ENCODE measurements around the gene RHOT2.

The RHOT2 gene

DNA sequence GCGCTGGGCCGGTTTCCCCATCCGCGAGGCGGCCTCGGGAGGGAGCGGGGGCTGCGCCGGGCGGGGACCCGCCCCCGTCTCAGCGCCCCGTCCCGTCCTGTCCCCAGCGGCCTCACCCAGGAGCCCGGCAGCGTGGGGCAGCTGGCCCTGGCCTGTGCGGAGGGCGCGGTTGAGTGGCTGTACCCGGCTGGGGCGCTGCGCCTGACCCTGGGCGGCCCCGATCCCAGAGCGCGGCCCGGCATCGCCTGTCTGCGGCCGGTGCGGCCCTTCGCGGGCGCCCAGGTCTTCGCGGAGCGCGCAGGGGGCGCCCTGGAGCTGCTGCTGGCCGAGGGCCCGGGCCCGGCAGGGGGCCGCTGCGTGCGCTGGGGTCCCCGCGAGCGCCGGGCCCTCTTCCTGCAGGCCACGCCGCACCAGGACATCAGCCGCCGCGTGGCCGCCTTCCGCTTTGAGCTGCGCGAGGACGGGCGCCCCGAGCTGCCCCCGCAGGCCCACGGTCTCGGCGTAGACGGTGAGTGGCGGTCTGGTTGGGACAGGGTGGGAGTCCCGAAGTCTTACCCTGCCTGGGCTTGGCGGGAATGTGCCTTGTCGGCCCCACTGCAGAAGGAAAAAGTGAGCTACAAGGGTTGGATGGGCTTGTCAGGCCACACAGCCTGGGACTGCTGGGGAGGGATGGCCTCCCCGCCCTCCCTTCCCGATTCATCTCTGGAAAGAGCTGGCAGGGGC lies 47.7 kb downstream of the RHOT2 start:
- DNase-seq (ENCODE audit: low spot score): peak; percentile 49

DNA sequence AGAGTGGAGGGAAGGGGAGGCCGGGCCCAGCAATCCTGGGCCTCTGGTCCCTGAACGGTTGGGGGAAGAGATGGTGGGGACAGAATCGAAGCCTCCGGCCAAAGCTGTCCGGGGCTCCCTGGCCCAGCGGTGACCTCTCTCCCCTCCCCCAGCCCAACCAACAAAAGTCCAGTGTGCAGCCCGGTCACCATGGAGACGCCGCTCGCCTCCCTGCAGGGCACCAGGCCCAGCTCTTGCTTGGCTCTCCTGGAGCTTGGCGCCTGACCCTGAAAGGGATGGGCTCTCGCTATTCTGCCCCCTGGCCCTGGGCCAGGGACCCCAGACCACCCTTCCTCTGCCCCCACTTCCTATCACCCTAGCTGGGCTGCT lies 48.3 kb downstream of the RHOT2 start:
- peak; percentile 96 for DNase-seq (ENCODE audit: low spot score)

DNA sequence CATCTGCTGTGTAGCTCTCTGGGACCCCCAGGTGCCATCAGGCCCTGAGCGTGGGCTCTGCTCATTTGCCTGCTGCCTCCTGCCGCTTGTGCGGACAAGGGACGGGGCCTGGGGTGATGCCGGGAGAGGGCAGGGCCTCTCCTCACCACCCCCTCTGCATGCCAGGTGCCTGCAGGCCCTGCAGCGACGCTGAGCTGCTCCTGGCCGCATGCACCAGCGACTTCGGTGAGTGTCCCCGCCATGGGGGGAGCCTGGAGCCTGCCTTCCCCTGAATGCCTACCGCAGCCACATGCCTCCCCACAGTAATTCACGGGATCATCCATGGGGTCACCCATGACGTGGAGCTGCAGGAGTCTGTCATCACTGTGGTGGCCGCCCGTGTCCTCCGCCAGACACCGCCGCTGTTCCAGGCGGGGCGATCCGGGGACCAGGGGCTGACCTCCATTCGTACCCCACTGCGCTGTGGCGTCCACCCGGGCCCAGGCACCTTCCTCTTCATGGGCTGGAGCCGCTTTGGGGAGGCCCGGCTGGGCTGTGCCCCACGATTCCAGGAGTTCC lies 48.9 kb downstream of the RHOT2 start:
- DNase-seq (ENCODE audit: low spot score): no peak

DNA sequence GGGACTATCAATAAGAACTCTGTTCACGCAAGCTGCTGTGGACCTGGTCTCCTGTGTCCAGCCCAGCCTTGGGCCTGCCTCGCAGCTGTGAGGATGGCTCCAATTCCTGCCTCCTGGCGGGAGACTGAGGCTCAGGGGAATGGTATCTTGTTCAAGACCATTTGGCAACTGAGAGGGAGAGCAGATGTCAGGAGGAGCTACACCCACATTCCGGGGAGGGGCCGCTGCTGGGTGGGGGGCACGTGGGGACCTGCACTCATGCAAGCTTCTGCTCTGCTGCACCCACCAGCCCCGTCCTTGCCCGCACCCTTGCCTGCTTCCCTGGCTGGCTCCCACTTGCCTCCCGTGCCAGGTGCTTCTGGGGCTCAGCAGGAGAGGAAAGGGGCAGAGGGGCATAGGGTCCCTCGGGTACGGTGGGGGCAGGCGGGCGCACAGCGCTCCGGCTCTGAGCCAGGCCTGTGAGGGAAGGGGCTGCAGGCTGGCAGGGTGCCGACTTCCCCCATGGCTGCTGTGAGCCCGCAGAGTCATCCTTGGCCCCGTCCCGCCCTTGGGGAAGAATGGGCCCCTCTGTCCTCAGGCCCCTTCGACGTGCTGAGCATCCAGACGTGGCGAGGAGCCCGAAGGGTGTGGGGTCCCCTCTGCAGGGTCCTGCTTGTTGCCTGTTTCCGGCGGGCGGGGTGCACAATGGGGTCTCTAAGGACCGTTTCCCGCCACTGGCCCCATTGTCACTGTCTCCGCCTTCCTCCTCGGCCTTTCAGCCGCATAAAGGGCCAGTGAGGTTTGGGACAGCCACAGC lies 49.7 kb downstream of the RHOT2 start:
- DNase-seq (ENCODE audit: low spot score): peak; percentile 31

DNA sequence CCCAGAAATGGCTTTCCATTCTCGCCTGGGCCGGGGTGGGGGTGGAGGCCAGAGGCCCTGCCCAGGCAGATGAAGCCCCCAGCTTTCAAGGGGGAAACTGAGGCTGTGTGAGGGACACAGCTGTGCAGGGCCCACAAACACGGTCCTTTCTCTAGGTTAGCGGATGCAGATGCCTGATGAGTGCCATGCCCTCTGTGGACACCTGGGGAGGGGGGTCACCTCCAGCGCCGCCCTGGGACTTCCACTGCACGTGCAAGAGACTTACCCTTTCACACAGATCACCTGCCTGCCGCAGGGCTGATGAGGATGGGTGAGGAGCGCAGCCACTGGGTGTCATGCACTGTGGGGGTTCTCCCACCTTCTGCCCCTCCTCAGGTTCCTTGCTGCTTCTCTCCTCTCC lies 50.5 kb downstream of the RHOT2 start:
- no peak for DNase-seq (ENCODE audit: low spot score)

DNA sequence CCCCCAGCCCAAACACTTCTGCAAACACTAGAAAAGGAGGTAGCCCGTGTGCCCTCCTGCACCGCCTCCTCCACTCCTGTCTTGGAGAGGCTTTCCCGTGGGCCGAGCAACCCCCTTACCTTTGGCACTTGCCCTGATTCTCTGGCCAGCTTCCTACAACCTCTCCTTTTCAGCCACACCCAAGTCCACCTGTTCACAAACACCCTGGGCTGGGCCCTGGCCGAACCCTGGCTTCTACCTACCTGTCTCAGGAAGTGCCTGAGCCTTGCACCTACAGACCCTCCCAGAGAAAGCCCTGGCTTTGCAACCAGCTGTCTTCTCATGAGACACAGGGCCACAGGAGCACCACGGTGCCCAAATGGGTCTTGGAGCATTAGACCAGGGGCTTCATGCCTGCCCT lies 51.0 kb downstream of the RHOT2 start:
- DNase-seq (ENCODE audit: low spot score): no peak

DNA sequence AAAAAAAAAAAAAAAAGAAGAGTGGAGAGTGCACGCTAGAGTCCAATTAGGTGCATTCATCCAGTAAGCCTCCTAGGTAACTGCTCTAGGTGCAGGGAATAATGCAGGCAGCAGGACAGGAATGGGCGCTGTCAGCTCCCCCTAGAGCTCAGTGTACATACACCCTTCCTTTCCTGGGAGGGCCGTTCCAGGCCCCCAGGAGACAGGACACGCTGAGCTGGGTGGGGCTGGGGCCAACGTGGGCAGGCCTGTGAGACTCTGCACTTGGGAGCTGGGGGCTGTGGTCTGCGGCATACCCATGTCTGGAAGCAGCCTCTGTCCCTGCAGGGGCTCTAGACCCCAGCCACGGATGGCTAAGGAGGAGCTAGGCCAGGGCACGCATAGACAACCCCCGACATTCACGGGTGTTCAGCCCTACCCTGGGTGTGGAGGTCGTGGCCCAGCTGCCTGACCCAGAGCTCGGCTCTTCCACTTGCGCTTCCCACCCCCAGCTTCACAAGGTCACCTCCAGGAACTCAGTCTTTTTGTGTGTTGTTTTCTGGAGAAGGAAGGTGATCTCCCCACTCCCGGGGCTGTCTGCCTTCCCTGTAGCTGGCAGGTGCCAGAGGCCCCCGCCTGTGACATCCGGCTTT lies 52.0 kb downstream of the RHOT2 start:
- peak; percentile 19 for DNase-seq (ENCODE audit: low spot score)

DNA sequence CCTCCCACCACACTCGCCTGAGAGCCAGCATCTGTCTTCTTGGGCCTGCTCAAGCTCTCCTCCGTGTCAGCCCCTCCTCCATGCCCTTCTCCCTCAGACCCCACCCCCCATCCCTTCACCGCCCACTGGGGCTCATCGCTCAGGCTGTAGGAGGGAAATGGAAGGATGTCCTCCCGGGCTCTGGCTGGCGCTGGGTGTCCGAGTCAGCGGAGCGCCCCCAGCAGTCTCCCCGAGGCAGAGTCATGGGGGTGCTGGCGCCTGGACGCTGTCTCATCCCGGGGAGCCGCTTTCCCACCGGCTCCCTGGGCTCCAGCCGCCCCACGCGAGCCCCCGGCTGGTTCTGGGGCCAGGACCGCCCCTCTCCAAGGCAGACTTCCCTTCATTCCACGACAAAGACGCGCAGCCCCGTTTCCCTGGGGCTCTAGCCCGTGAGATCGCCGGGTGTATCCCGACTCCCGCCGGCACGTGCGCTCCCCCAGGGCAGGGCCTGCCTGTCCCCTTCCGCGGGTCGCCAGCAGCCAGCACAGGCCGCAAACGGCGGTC lies 52.6 kb downstream of the RHOT2 start:
- peak; percentile 75 for DNase-seq (ENCODE audit: low spot score)

DNA sequence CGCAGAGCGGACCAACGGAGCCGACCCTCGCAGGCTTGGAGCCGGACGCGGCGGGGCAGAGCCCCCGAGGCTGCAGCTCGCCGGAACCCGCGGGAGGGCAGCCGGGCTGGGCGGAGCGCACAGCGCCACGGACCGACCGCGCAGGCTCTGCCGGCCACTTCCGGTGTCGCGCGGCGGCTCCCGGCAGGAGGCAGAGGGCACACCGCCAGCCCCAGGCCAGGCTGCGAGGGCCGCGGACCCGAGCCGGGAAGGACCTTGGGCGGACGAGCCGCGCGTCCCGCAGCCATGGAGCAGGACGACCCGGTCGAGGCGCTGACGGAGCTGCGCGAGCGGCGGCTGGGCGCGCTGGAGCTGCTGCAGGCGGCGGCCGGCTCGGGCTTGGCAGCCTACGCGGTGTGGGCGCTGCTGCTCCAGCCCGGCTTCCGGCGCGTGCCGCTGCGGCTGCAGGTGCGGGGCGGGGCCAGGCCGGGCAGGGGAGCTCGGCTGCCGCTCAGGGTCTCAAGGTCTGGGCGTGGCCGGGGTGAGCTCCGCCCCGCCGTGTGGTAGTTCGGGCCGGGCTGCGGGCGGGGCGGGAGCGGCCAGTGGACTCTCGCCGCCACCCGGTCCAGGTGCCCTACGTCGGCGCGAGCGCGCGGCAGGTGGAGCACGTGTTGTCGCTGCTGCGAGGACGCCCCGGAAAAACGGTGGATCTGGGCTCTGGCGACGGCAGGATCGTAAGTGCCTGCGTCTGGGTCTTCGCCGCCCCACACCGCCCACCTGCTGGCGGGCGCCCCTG lies 53.2 kb downstream of the RHOT2 start, which contains the start of gene ANTKMT:
Gene ANTKMT, plus strand, starts transcription at position 157 of the 775 bp plus-strand sequence. Its CDS starts 129 bp downstream, at position 286.
- peak; percentile 81 for DNase-seq (ENCODE audit: low spot score)

DNA sequence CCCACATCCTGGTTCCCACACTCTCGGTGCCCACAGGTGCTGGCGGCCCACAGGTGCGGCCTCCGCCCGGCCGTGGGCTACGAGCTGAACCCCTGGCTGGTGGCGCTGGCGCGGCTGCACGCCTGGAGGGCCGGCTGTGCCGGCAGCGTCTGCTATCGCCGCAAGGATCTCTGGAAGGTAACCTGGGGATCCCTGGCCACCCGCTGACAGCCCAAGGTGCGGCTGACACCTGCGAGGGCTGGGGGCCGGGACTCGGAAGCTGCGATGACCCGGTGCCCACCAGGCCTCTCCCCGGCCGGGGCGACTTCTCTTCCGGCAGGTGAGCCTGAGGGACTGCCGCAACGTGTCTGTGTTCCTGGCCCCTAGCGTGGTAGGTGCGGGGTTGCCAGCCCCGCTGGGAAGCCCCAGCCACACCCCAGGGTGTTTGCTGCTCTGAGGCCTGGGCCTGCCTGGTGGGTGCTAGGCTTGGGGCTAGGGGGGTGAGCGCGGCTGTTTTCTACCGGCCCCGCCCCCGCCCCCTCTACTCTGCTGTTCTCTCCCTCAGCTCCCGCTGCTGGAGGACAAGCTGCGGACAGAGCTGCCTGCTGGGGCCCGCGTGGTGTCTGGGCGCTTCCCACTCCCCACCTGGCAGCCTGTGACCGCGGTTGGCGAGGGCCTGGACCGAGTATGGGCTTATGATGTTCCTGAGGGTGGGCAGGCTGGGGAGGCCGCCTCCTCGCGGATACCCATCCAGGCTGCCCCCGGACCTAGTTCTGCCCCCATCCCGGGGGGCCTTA lies 54.0 kb downstream of the RHOT2 start:
- no peak for DNase-seq (ENCODE audit: low spot score)

DNA sequence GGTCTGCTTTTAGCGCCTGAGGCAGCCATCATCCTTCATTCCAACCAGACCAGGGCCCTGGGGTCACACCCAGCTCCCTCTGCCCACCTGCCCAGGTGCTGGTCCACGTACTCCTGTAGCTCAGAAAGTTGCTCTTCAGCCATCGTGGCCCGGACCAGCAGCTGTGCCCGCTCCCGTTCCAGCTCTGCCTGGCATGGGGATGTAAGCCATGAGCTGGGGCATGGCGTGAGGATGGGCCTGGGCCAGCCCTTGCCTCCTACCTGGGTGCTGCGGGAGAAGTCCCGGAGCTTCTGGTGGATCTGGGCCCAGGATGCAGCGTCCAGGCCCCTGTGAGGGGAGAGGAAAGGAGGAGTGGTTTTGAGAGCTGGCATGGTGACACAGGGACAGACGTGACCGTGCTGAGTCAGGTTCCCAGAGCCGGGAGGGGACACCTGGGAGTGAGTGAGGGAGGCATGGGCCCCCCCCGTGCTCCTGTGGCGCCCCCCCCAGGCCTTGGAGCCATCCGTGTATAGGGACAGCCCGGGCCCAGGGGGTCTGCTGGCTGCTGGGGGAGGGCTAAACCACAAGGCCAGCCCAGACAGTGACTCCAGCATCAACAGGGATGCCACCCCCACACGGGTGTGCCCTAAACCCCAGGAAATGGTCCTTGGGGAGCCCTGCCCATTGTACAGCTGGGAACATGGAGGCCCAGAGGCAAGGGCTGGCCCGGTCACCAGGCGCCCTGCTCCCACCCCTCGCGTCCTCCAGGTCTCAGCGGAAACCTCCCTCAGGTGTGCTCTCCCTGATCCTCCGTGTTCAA lies 55.1 kb downstream of the RHOT2 start:
- no peak for DNase-seq (ENCODE audit: low spot score)

DNA sequence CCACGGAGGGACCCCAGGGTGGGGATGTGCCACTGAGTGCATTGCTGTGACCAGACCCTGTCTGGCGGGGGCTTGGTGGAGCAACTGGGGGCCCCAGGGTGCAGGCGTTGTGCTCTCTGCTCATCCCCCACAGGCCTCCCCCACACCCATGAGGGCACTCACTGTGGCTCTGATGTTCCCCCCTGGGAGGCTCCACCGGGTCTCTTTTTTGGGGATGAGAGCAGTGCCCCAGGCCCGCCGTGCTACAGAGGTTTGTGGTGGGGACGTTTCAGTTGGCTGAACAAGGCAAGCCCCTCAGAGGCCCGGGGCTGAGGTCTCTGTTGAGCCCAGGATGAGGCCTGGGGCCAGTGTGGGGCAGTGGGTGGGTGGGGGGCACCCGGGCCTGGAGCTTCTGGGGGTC lies 55.8 kb downstream of the RHOT2 start:
- no peak for DNase-seq (ENCODE audit: low spot score)
